HTR-8/SVneo (cell line): ENCODE results near the gene CDH4.
A peak's percentile ranks its signal among the peaks of the same experiment; 100 is the strongest.

Source experiments
- DNase-seq: peaks from one replicate; pipeline ENCODE4 v3.0.0; 2011; ENCODE audit warnings: low spot score, mixed read lengths; ENCODE audit not compliant: insufficient read length
- FAIRE-seq: peaks from 2 replicates; lab custom pipeline; 2011; peaks lifted over from hg19 to GRCh38; lab: Jason Lieb, UNC

Gene CDH4

GRCh38 chr20:61926796-61927192 is 674.7 kb downstream of the CDH4 start:
- no peak for DNase-seq
- peak; percentile 9 for FAIRE-seq

DNA sequence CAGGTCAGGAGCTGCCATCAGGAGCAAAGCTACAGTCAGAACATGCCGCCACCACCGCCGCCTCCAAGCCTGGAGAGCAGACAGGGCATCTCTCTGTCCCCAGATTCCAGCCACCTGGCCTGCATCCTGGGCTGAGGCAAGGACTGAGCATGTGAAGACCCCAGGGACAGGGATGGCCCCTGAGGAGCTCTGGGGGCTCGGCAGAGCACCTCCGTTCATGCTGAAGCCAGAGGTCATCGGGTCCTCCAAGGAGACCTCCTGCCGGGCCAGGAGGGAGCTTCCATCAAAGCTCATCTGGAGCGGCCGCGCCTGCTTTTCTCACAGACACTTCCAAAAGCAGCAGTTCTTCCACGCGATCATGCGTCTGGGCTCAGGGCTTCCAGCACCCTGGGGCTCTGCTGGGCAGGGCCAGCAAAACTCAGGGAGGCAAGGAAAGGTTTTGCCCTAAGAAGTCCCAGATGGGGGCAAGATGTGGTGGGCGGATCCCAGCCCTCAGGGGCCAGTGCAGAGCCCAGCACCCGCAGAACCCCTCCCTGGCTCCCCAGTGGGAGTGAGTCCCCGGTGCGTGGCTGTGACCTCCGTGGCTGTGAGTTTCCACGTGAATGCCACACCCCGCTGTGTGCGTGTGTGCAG is 675.2 kb downstream of the CDH4 start:
- DNase-seq = no peak
- FAIRE-seq = peak; percentile 59

GRCh38 chr20:61927826-61928541 is 675.9 kb downstream of the CDH4 start:
- DNase-seq = no peak
- FAIRE-seq = peak; percentile 95

GRCh38 chr20:61929561-61929960 is 677.5 kb downstream of the CDH4 start:
- peak; percentile 93 for FAIRE-seq
- no peak for DNase-seq

- FAIRE-seq (no peak), DNase-seq (no peak)
These were observed 678.1 kb downstream of the CDH4 start for GRCh38 chr20:61929971-61930666.

- FAIRE-seq = peak; percentile 4
- DNase-seq = no peak
These were observed 678.9 kb downstream of the CDH4 start for GRCh38 chr20:61930776-61931475.

DNA sequence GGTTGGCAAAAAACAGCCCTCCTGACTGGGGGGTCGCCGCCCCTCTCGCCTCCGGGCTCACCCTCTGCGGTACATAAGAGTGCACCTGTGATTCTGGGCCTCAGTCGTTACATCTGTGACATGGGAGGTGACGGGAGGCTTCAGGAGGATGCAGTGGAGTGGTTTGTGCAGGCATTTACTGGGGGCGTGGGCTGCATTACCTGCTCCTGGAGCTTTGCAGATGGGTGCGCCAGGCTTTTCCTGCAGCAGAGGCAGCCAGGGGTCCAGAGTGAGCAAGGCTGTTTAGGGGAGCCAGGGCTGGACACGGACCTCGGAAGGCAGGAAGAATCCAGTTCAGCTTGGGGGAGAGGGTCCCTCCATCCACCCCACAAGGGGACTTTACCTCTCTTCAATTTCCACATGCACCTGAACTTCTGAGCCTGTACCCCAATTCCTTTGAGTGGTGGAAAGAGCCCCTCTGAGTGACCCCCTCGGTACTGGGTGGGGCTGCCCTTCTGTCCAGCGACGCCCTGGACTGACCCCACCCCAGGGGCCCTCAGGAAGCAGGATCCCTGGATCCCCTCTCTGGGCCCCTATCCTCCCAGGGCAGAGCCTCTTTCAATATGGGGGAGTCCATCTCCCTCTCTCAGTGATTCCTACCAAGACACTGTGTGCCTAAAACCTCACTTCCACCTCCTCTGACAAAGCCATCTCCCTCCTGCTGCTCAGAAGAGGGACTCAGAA is 679.6 kb downstream of the CDH4 start:
- FAIRE-seq = peak; percentile 20

DNA sequence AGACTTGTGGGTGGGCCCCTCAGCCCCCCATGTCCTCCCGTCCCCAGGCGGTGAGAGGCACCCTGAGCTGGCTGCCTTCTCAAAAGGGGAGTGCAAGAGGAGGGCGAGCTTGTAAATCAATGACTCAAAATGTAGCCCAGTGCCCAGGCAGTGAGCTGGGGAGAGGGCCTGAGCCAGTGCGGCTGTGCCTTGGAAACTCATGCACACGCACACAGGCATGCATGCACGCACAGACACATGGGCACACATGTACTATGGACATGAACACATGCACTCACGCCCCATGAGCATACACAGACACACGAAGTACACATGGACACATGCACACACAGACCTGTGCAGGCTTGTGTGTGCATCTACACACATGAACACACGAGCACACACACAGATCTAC is 680.1 kb downstream of the CDH4 start:
- DNase-seq (no peak), FAIRE-seq (peak; percentile 99)

More for the DNA sequence above, 679.6 kb downstream of the CDH4 start:
- no peak for DNase-seq

DNA sequence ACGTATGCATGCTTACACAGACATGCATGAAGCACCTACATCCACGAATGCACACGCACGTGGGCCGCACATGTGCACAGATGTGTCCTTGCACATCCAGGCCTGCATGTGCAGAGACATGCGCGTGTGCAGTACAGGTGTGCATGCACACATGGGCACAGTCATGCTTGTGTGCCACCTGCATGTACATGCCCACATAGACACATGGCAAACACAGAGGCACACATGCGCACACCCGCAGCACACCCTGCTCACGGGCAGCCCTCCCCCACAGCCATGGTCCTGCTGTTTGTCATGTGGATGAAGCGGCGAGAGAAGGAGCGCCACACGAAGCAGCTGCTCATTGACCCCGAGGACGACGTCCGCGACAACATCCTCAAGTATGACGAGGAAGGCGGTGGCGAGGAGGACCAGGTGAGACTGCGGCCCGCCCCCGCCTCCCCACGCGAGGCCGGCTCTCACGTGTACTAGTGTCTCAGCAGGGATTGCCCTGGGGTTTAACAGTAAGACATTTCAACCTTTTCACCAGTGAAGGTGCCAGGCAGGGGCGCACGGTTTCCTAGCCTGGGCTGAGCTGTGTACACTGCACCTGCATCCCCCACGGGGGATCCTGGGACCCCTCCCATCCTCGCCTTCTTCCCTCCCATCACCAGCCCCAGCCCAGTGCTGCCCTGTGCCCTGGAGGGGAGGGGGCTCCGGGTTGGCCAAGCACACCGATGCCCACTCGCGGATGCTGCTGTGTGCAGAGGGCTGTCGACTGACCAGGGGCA is 680.8 kb downstream of the CDH4 start:
- FAIRE-seq (no peak), DNase-seq (no peak)

DNA sequence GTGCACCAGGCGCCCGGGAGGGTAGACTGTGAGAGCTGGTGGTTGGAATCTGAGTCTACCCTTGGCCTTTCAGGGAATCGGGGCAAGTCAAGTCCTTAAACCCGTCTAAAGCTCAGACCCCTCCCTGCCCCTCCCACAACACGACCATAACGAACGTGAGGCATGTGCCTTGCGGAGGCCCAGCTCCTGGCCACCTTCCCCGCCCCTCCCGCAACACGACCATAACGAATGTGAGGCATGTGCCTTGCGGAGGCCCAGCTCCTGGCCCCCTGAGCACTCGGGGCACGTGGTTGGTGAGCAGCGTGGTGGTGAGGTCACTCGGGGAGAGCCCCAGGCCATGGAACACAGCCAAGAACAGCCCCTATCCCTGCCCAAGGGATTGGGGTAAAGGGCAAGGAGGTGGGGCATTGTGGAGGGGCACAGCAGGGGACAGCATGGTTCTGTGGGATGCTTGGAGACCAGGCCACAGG is 681.5 kb downstream of the CDH4 start:
- DNase-seq (no peak), FAIRE-seq (no peak)

- peak; percentile 31 for FAIRE-seq
- DNase-seq = no peak
These were observed 682.1 kb downstream of the CDH4 start for GRCh38 chr20:61933951-61934715.

DNA sequence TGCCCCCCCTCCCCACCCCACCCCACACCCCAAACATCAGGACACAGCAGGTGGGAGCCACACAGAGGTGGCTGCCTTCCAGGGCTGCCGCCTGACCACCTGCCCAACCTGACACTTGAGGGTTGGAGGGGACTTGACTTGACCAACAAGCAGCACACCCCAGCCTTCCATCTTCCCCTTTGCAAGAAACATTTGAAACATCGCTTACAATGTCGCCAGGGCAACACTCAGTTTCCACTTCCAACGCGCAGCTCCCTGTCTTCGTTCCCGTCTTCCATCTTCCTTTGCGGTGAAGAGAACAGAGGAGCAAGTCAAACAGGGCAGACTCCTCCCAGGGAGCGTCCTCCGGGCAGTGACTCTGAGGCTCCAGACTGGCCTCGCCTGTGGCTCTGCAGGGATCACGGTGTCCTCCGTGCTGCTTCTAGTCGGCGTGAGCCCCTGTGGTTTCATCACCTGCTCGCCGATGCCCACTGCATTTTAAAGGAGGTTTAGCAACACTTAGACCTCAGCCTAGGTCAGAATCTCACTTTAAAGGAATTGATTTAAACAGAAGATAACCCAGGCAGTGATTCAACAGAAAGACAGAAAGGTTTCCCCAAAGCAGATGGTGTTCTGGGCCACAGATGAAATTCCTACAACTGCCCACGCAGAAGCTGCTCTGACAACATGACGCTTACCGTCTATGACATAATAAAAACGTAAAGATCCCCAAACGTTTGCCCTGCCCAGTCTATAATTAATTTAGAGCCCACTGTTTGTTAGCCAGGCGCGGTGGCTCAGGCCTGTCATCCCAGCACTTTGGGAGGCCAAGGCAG is 682.9 kb downstream of the CDH4 start:
- FAIRE-seq = no peak
- no peak for DNase-seq

DNA sequence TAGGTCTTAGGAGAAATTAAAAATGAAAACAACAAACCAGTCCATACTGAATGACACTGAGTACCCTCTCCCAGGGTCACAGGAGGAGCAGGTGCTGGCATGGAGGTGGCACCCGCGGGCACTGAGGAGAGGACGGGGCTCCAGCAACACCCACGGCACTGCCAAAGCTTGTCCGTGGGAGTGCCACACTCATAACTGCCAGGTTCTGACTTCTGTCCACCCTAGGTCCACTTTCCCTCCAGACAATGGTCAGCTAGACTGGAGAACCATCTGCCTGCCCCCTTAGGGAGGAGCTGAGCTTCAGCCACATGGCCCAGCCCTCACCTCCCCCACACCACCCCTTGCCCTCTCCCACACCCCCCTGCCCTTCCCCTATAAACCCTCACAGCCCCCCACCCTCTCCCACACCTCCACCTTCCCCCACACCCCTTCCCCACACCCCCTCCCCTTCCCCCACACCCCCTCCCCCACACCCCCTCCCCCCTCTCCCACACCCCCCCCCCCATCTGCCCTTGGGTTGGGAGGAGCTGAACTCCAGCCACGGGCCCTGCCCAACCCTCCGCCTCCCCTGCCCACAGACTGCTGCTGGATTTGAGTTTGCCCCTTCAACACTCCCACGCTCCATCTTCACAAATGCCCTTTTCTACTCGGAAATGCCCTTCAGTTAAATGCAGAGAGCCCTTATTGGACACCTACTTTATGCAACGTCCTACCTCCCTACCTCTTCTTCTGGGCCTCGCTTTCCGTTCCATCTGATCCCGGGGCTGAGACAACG is 684.1 kb downstream of the CDH4 start:
- DNase-seq (no peak), FAIRE-seq (peak; percentile 76)

DNA sequence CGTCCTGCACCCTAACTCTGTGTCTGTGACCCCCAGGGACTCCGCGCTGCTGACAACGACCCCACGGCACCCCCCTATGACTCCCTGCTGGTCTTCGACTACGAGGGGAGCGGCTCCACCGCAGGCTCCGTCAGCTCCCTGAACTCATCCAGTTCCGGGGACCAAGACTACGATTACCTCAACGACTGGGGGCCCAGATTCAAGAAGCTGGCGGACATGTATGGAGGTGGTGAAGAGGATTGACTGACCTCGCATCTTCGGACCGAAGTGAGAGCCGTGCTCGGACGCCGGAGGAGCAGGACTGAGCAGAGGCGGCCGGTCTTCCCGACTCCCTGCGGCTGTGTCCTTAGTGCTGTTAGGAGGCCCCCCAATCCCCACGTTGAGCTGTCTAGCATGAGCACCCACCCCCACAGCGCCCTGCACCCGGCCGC is 684.7 kb downstream of the CDH4 start:
- DNase-seq (no peak), FAIRE-seq (no peak)

DNA sequence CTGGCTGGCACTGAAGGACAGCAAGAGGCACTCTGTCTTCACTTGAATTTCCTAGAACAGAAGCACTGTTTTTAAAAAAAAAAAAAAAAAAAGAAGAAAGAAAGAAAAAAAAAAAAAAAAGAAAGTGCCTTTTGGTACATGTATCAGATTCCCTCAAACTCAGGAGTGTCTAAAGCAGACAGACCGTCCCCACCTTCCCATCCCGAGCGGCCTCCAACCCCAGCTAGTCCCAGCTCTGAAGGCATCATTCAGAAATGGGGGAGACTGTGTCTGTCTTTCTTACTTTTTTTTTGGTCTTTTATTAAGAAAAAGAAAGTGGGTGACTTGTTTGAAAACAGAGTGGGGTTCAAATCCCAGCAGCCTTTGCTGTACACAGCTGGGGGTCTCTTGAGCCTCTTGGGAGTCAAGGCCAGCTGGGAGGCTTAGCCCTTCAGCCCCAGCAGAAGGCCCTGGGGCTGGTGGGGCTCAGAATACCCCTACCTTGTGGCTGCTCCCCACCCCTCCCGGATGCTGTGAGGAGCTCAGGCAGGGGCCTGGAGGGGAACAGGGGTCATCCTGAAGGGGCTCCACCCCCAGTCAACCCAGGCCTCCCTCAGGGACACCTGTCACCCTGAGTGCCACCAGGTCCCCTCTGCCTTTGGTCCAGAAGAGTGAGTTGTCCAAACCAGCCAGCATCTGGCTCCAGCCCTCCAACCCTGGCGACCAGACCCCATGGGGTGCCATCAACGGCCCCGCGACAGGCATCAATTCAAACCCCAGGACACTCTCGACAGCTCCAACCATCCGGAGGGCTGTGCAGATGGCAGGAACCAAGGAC is 685.3 kb downstream of the CDH4 start:
- DNase-seq = no peak
- no peak for FAIRE-seq
